GM12873 (cell line): ENCODE results near the gene HECTD2.

Experiments used
- TF ChIP-seq, protein P1 (sequence below): IDR thresholded peaks from 2 replicates; pipeline ENCODE4 v1.5.1; 2012; ENCODE audit warnings: low read depth, mild to moderate bottlenecking, moderate library complexity, low read length, control low read depth; ENCODE audit not compliant: insufficient read depth; ENCODE audit errors: missing control alignments

HECTD2 gene

DNA sequence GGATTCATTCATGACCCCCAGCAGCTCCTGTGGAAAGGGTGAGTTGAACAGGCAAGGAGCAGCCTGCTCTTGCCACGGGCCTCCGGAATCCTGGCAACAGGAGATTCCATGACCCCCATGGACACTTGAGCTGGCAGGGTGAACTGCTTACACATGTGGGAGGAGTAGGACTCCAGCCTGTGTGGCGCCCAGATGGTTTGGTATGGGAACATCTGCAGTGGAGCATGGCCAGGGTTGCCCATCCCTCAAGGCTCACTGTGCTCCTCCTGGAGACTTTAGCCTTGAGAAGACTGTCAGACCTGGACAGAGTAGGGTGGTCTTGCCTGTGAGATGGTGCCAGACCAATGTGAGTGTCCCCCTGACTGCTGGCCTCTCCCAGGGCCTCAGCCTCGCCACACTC, 57.0 kb downstream of the HECTD2 start:
- TF ChIP-seq, protein P1, sequence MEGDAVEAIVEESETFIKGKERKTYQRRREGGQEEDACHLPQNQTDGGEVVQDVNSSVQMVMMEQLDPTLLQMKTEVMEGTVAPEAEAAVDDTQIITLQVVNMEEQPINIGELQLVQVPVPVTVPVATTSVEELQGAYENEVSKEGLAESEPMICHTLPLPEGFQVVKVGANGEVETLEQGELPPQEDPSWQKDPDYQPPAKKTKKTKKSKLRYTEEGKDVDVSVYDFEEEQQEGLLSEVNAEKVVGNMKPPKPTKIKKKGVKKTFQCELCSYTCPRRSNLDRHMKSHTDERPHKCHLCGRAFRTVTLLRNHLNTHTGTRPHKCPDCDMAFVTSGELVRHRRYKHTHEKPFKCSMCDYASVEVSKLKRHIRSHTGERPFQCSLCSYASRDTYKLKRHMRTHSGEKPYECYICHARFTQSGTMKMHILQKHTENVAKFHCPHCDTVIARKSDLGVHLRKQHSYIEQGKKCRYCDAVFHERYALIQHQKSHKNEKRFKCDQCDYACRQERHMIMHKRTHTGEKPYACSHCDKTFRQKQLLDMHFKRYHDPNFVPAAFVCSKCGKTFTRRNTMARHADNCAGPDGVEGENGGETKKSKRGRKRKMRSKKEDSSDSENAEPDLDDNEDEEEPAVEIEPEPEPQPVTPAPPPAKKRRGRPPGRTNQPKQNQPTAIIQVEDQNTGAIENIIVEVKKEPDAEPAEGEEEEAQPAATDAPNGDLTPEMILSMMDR: no peak

DNA sequence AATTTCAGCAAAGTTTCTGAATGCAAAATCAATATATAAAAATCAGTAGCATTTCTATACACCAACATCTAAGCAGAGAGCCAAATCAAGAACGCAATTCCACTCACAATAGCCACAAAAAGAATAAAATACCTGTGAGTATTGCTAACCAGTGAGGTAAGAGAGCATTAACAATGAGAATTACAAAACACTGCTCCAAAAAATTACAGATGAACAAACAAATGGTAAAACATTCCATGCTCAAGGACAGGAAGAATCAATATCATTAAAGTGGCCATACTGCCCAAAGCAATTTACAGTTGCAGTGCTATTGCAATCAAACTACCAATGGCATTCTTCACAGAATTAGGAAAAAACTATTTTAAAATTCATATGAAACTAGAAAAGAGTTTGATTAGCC, 61.5 kb downstream of the HECTD2 start:
- TF ChIP-seq, protein P1: no peak

DNA sequence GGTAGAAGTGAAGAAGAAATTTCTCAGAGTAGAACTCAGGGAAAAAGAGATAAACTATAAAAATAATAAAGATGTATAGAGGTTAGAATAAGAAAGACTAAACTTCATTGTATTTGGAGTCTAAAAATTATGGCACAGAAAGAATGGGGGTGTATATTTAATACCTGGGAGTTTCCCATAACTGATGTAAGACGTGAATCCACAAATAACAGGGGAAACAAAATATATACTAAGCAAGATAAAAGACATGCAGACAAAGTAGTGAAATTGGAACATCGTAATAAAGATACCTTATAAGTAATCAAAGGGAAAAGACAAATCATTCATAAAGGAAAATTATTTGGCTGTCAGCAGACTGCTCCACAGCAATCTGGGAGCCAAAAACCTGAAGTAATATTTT, 62.8 kb downstream of the HECTD2 start:
- TF ChIP-seq, protein P1: no peak

DNA sequence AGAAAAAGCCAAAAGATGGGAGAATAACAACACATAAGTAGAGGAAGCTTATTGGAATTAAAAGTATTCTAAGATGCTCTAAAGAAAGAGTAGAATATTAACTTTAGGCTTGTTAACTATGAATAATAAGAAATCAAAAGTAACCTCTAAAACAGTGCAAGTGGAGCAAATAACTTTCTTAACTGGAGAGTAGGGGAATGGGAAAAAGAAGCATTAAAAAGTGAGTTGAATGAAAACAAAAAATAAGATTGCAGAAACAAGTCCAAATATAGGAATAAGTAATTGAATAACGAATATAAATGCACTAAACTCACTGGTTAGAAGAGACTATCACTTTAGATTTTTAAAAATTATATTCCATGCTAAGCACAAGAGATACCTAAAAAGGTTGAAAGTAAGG, 63.9 kb downstream of the HECTD2 start:
- TF ChIP-seq, protein P1: no peak

DNA sequence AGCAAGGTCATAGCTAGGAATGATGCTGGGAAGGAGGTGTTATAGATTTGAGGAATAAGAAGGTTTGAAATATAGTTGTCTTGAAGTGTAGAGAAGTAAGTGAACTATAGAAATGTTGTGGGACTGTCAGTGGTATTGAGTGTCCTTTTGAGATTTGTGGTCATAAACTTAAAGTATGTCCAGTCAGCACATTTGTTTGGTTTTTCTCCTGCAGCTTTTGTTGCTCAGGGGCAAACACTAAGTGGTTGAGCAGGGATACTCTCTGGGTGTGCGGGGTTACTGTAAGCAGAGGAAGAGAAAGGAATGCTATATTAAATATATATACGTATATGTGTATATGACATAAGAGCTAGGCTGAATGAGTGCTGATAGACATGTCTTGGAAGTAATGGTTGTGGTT, 67.1 kb downstream of the HECTD2 start:
- TF ChIP-seq, protein P1: no peak

DNA sequence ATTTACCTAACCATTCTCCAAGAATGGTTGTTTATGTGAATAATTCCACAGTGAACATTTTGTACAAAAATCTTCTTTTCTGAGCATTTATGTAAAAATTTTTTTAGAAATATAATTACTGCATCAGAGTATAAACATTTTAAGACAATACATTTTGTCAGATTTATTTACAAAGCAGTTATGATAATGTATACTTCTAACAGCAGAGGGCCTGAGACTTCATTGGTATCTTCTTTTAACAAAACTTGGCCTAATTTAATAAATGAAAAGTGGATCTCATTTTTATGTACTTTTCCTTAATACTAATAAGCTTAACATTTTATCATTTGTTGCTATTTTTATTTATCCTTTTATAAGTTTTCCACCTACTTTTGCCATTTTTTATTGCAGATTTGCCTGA, 69.4 kb downstream of the HECTD2 start:
- TF ChIP-seq, protein P1: no peak

DNA sequence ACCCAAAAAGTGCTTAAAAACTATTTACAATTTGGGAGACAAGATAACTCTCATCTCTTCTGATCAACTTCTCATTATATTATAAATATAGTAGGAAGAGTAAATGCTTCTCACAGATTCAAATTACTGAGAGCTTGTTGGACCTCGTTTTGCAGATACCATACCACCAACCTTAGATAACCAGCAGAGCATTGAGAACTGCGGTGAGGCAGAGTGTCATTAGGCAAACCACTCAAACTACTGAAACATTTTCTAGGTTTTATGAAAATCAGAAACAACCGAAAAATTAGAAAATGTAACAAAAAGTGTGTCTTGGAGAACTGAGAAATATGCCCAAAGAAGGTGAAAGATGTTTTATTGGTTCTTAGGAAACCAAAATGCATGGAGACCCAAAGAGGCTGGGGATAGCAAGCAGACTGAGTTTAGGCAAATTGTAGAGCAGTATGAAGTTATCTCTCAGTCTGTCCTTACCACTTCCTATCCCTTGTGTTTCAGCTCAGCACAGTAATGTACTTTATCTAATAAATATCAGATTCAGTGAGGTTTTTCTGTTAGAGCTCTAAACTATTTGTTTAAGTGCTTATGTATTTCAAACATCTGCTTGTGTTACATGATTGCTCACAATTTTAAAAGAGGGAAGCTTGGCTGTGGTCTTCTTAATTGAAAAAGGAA, 77.9 kb downstream of the HECTD2 start:
- TF ChIP-seq, protein P1: no peak
